OCI-LY7 (cell line): ENCODE data around the gene CWC27. TPM values are rescaled to one million over a fixed set of nuclear protein-coding genes. Genes with fewer than 3 reads are reported as not detected.

Experiments
- BruUV-seq: library from RNA; stranded (reverse); fragments of 400-500 nt; replicated peaks from 2 replicates; lab custom pipeline; 2021; lab: Mats Ljungman, UMichigan
- CTCF ChIA-PET: fragments of 300-600 bp; sonication (Branson Sonifier 250); formaldehyde crosslinking; loops from one replicate; lab custom pipeline; 2022; ENCODE audit warnings: antibody characterized with exemption; ENCODE audit not compliant: unreplicated experiment; lab: Charles Lee
- POLR2A ChIA-PET: fragments of 300-600 bp; sonication (Branson Sonifier 250); formaldehyde crosslinking; loops from one replicate; lab custom pipeline; 2022; ENCODE audit warnings: antibody characterized with exemption; lab: Charles Lee
- DNase-seq: peaks from one replicate; pipeline ENCODE4 v3.0.0-alpha.2; 2015; ENCODE audit warnings: low spot score
- H2AFZ ChIP-seq: fragments of 200-600 bp; sonication (generic), shearing (Covaris generic); 2 replicates; pipeline ENCODE4 v1.6.1; 2014; ENCODE audit warnings: mild to moderate bottlenecking, antibody characterized with exemption, low read length, moderate library complexity
- H3K27ac ChIP-seq: fragments of 200-600 bp; sonication (generic); 2 replicates; pipeline ENCODE4 v1.5.1; 2014; ENCODE audit warnings: mixed run types, low read depth, mild to moderate bottlenecking, moderate library complexity, low read length, inconsistent platforms; ENCODE audit not compliant: poor library complexity, severe bottlenecking
- H3K36me3 ChIP-seq: fragments of 200-600 bp; sonication (generic); 2 replicates; pipeline ENCODE4 v1.6.1; 2014; ENCODE audit warnings: mild to moderate bottlenecking, antibody characterized with exemption, low read length, moderate library complexity, mixed read lengths; ENCODE audit not compliant: insufficient read depth
- H3K4me1 ChIP-seq: fragments of 200-600 bp; sonication (generic); 2 replicates; pipeline ENCODE4 v1.5.1; 2014; ENCODE audit warnings: mild to moderate bottlenecking, low read length; ENCODE audit not compliant: insufficient read depth, poor library complexity, severe bottlenecking
- H3K4me2 ChIP-seq: fragments of 200-600 bp; sonication (generic); 2 replicates; pipeline ENCODE4 v1.6.1; 2014; ENCODE audit warnings: mild to moderate bottlenecking, low read length
- H3K4me3 ChIP-seq: fragments of 200-600 bp; sonication (generic); 2 replicates; pipeline ENCODE4 v1.5.1; 2014; ENCODE audit warnings: mild to moderate bottlenecking, low read depth, low read length; ENCODE audit not compliant: poor library complexity, severe bottlenecking
- H3K79me2 ChIP-seq: fragments of 200-600 bp; sonication (generic); 2 replicates; pipeline ENCODE4 v1.6.1; 2016; ENCODE audit warnings: low read depth, mild to moderate bottlenecking, low read length, moderate library complexity, mixed read lengths; ENCODE audit not compliant: insufficient read depth
- H3K9me2 ChIP-seq: fragments of 200-600 bp; sonication (generic); 2 replicates; pipeline ENCODE4 v1.6.1; 2016; ENCODE audit warnings: mild to moderate bottlenecking, low read length, mixed read lengths; ENCODE audit not compliant: insufficient read depth
- H3K9me3 ChIP-seq: fragments of 200-600 bp; sonication (generic); 2 replicates; pipeline ENCODE4 v1.6.1; 2014; ENCODE audit warnings: mild to moderate bottlenecking, mixed run types, low read length, mixed read lengths
- H4K20me1 ChIP-seq: fragments of 200-600 bp; sonication (generic); 2 replicates; pipeline ENCODE4 v1.6.1; 2014; ENCODE audit warnings: mild to moderate bottlenecking, antibody characterized with exemption, low read length, moderate library complexity, mixed read lengths; ENCODE audit not compliant: insufficient read depth
- EZH2phosphoT487 ChIP-seq: fragments of 200-600 bp; sonication (generic); IDR thresholded peaks from 2 replicates; pipeline ENCODE4 v1.6.1; 2018; ENCODE audit warnings: low read depth, borderline replicate concordance, mild to moderate bottlenecking, mixed run types, antibody characterized with exemption, low read length, moderate library complexity, mixed read lengths
- intact Hi-C: fragments of 100-400 bp; cut with micrococcal nuclease; formaldehyde crosslinking; loops from one replicate; pipeline ENCODE4 v1.10.0; 2022; ENCODE audit not compliant: unreplicated experiment
- total RNA-seq, 2 experiments: library from RNA; depleted of rRNA in 1 of 2; stranded (reverse); fragments of >200 nt in 1 of 2; shearing (Covaris generic) in 1 of 2; gene quantifications; 2 replicates each; pipeline ENCODE4 v1.2.3, GENCODE V29; 2014 to 2022
- TF ChIP-seq, protein P1 (sequence below): fragments of 200-600 bp; sonication (generic); conservative IDR thresholded peaks from 2 replicates; pipeline ENCODE4 v1.5.1; 2014; ENCODE audit warnings: mild to moderate bottlenecking, antibody characterized with exemption, low read length, moderate library complexity, mixed read lengths

Gene CWC27
- total RNA-seq, 2 experiments from 2014 or later = 15.4 to 33.1 TPM

DNA sequence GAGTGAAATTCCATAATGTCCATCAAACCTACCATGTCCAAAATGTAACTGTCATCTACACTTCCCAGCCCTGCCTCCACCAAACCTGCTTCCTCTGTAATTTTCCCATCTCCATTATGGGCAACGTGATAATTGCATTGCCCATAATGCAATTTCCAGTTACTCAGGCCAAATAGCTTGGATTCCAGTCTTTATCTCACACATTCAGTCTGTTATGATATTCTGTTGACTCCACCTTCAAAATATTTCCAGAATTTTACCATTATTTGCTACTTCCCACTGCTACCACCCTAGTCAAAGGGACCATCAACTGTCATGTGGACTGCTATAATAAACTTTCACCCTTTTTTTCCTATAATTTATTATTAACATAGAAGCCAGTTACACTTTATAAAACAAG is 256.0 kb downstream of the CWC27 start:
- Histone ChIP-seq H3K4me1 (peaks cover 54% of the 10 kb centered on the region), H2AFZ (no peak overlapping the region), H3K79me2 (no peaks in the 10 kb centered on the region), H4K20me1 (peaks cover 5% of the 10 kb centered on the region; the same call in 1 of the 2 replicates), H3K9me3 (peaks cover 7% of the 10 kb centered on the region; the same call in 1 of the 2 replicates), H3K36me3 (no peaks in the 10 kb centered on the region), H3K9me2 (no peaks in the 10 kb centered on the region), H3K4me3 (no peak overlapping the region), H3K27ac (no peak overlapping the region), H3K4me2 (no peak overlapping the region)
- intact Hi-C loops = no loop called here
- CTCF ChIA-PET = interaction anchor here (0.5 kb wide), 1 partner anchor 79 kb away, joined by 3 read pairs; no protein-coding TSS in a partner anchor
- POLR2A ChIA-PET = no interaction called here
- no peak for DNase-seq
- no TSS peak for BruUV-seq
- TF ChIP-seq, protein P1, sequence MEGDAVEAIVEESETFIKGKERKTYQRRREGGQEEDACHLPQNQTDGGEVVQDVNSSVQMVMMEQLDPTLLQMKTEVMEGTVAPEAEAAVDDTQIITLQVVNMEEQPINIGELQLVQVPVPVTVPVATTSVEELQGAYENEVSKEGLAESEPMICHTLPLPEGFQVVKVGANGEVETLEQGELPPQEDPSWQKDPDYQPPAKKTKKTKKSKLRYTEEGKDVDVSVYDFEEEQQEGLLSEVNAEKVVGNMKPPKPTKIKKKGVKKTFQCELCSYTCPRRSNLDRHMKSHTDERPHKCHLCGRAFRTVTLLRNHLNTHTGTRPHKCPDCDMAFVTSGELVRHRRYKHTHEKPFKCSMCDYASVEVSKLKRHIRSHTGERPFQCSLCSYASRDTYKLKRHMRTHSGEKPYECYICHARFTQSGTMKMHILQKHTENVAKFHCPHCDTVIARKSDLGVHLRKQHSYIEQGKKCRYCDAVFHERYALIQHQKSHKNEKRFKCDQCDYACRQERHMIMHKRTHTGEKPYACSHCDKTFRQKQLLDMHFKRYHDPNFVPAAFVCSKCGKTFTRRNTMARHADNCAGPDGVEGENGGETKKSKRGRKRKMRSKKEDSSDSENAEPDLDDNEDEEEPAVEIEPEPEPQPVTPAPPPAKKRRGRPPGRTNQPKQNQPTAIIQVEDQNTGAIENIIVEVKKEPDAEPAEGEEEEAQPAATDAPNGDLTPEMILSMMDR = no peak
- TF ChIP-seq EZH2phosphoT487 = no peak

DNA sequence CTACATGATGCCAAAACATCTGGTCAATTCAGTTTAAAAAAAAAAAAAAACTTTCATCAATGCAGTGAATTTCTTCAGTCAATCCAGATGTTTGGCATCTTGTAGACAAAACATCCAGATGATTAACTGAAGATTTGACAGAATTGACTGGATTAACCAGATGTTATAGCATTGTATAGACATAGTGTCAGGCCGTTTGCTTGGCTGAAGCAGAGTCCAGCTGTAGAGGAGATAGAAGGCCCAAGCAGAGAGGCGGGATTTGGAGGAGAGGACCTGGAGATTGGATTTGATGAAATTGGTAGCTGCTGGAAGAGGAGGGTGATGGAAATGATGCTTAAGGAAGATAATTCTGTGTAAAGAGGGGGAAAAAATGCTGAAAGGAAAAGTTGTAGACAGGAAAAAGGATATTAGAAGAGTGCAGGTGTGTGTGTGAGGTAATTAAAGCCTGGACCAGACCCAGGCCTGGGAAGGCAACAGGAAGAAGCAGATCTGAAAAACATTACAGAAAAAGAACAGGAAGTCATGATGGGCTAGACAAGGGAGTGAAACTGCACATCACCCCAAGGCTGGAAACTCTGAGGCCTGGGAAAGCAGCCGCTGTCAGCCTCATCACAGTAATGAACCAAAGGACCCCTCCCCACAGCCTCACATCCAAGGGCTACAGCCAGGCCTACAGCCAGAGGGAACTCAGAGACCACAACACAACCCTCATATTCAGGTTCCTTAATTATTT is 258.3 kb downstream of the CWC27 start:
- peaks cover 5% of the 10 kb centered on the region; the same call in 1 of the 2 replicates for H4K20me1 ChIP-seq
- no peaks in the 10 kb centered on the region for H3K79me2 ChIP-seq
- peak overlapping the region; percentile 49 for H3K27ac ChIP-seq
- H3K4me1 ChIP-seq = peaks cover 44% of the 10 kb centered on the region
- H3K9me2 ChIP-seq = no peaks in the 10 kb centered on the region
- TF ChIP-seq, protein P1 = no peak; the same call in 1 of the 2 replicates
- TF ChIP-seq EZH2phosphoT487 = no peak
- no peaks in the 10 kb centered on the region for H3K36me3 ChIP-seq
- CTCF ChIA-PET = no interaction called here
- intact Hi-C loops = no loop called here
- peak overlapping the region; percentile 28 for H3K4me3 ChIP-seq
- no TSS peak for BruUV-seq
- H3K4me2 ChIP-seq = peak overlapping the region; percentile 61
- DNase-seq = peak; percentile 57
- peaks cover 7% of the 10 kb centered on the region; the same call in 1 of the 2 replicates for H3K9me3 ChIP-seq
- POLR2A ChIA-PET = no interaction called here
- peak overlapping the region; percentile 88 for H2AFZ ChIP-seq

DNA sequence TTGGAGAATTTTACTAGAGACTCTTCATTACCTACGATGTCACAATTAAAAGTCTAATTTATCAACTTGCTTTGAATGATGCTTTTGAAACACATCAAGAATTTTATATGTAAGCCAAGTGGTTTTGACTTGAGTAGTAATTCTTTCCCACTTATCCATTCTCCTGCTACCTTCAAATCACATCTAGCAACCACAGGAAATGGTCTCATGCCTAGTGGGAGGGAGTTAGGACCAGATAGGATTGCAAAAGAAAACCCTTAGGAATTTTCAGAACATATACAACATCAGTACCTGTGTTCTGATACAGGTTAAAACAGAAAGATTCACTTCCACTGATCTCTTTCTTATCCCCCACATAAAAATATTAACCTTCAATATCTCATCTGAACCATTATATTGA is 260.4 kb downstream of the CWC27 start:
- intact Hi-C loops = no loop called here
- H4K20me1 ChIP-seq = no peaks in the 10 kb centered on the region
- H3K4me2 ChIP-seq = no peak overlapping the region
- H3K36me3 ChIP-seq = no peaks in the 10 kb centered on the region
- no peak overlapping the region for H2AFZ ChIP-seq
- no peak overlapping the region for H3K27ac ChIP-seq
- H3K4me1 ChIP-seq = peaks cover 59% of the 10 kb centered on the region
- no peak overlapping the region for H3K4me3 ChIP-seq
- DNase-seq = no peak
- H3K9me3 ChIP-seq = peaks cover 7% of the 10 kb centered on the region; the same call in 1 of the 2 replicates
- ChIA-PET POLR2A (interaction anchor here (0.7 kb wide), 1 partner anchor 48 kb away, joined by 3 read pairs; no protein-coding TSS in a partner anchor), CTCF (no interaction called here)
- H3K79me2 ChIP-seq = no peaks in the 10 kb centered on the region
- H3K9me2 ChIP-seq = no peaks in the 10 kb centered on the region
- BruUV-seq = no TSS peak
- no peak for TF ChIP-seq EZH2phosphoT487
- TF ChIP-seq, protein P1 = no peak
